ENCODE measurements around the gene PYM1.

The PYM1 gene

GRCh38 chr12:55861396-55861795, 66.3 kb downstream of the PYM1 start:
- ChIA-PET POLR2A (no interaction called here), CTCF (interaction anchor here (1.2 to 1.6 kb wide), 2 partner anchors 14 to 15 kb away, joined by 3 to 4 read pairs; no protein-coding TSS in a partner anchor)
- no peak for DNase-seq (ENCODE audit: extremely low spot score)
- no peak for TF ChIP-seq CTCF (IDR thresholded peaks at IDR 0.05; ENCODE audit: control extremely low read depth, extremely low read depth, low read depth, missing control alignments)

- no peak for DNase-seq (ENCODE audit: extremely low spot score)
- POLR2A ChIA-PET, result interaction anchor here (0.5 kb wide), 1 partner anchor 63 kb away, joined by 5 read pairs; no protein-coding TSS in a partner anchor
- TF ChIP-seq CTCF (IDR thresholded peaks at IDR 0.05; ENCODE audit: control extremely low read depth, extremely low read depth, low read depth, missing control alignments), result no peak
- CTCF ChIA-PET, result interaction anchor here (1.2 kb wide), 1 partner anchor 21 kb away, joined by 3 read pairs; no protein-coding TSS in a partner anchor
These were observed 75.0 kb downstream of the PYM1 start for GRCh38 chr12:55852740-55853139.

Data from GM10248 (cell line).